Measurements from ENCODE around the gene MGAT5B. TPM values are rescaled to one million over a fixed set of nuclear protein-coding genes. Genes with fewer than 3 reads are reported as not detected.

MGAT5B gene
- total and polyA plus RNA-seq, 4 donors = 0.02 to 0.25 TPM; not detected in 2

DNA sequence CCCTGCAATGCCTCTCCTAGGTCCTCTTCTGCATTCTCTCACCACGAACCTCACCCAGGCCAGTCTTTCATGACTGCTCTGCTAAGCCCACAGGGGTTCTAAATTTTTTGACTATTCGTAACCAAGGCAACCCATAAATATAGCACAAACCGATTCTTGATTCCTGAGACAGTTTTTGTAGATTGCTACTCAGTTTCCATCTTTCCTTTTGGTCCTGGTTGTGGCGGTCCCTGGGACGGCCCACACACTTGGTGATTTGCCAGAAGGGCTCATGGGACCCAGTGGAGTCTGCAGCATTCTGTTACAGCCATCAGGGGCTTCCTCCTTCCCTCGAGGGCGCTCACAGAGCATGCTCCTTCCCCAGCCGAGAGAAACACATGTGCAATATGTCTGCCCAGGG, 23.4 kb upstream of the MGAT5B start:
- DNase-seq (ENCODE audit: low spot score) = no peak
- Histone ChIP-seq H3K9ac (ENCODE audit: low read depth in 1 of 2, low read length in 2 of 2) (no peak overlapping the region), H3K27ac (ENCODE audit: low read depth in 1 of 2, low read length in 2 of 2) (no peak overlapping the region), H3K4me1 (ENCODE audit: control insufficient read depth in 4 of 4, insufficient read depth in 4 of 4, low read length in 3 of 4) (peaks cover under 1 to 4% (median 2%) of the 10 kb centered on the region in 4 donors), H3K9me3 (ENCODE audit: control insufficient read depth in 4 of 4, low read length in 3 of 4) (no peaks in the 10 kb centered on the region), H3K36me3 (ENCODE audit: control insufficient read depth in 4 of 4, insufficient read depth in 3 of 4, low read depth in 1 of 4, low read length in 3 of 4) (no peaks in the 10 kb centered on the region), H3K27me3 (ENCODE audit: control insufficient read depth in 4 of 4, insufficient read depth in 4 of 4, low read length in 3 of 4) (peaks cover 0 to 18% (median 6%) of the 10 kb centered on the region in 4 donors), H3K4me3 (ENCODE audit: low read depth in 1 of 3, low read length in 3 of 3) (no peak overlapping the region)
- TF ChIP-seq, protein P1, sequence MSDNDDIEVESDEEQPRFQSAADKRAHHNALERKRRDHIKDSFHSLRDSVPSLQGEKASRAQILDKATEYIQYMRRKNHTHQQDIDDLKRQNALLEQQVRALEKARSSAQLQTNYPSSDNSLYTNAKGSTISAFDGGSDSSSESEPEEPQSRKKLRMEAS (IDR thresholded peaks at IDR 0.05) = no peak
- WGBS = 62% methylated on average over 8 of the region's 8 CpGs

DNA sequence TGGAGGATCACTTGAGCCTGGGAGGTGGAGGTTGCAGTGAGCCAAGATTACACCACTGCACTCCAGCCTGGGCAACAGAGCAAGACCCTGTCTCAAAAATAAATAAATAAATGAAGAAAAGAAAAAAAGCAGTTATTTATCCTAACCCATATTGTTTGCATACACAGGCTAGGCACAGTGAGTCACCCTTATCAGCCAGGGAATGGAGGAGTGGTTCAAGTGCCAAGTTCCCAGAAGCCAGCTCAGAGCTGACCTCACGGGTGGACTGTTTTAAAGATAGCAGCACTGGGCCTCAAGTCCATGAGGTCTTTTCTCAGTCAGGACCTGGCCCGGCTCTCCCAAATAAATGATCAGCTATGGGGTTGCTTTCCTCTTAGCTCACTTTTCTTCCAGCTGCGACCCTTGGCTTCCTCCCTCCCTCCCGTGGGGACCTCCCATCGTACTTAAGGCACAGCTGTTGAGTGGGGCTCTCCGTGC, 22.6 kb upstream of the MGAT5B start:
- no peak overlapping the region for H3K9ac ChIP-seq (ENCODE audit: low read depth in 1 of 2, low read length in 2 of 2)
- peaks cover 0 to 1% (median 0%) of the 10 kb centered on the region in 4 donors for H3K4me1 ChIP-seq (ENCODE audit: control insufficient read depth in 4 of 4, insufficient read depth in 4 of 4, low read length in 3 of 4)
- no peaks in the 10 kb centered on the region for H3K36me3 ChIP-seq (ENCODE audit: control insufficient read depth in 4 of 4, insufficient read depth in 3 of 4, low read depth in 1 of 4, low read length in 3 of 4)
- H3K27me3 ChIP-seq (ENCODE audit: control insufficient read depth in 4 of 4, insufficient read depth in 4 of 4, low read length in 3 of 4) = peaks cover 0 to 13% (median 6%) of the 10 kb centered on the region in 4 donors
- no peak for TF ChIP-seq EGR1 (IDR thresholded peaks at IDR 0.05; ENCODE audit: low read depth in 2 of 2)
- TF ChIP-seq, protein P2, sequence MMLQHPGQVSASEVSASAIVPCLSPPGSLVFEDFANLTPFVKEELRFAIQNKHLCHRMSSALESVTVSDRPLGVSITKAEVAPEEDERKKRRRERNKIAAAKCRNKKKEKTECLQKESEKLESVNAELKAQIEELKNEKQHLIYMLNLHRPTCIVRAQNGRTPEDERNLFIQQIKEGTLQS (IDR thresholded peaks at IDR 0.05) = no peak
- TF ChIP-seq RAD21 (IDR thresholded peaks at IDR 0.05) = no peak
- TF ChIP-seq, protein P3, sequence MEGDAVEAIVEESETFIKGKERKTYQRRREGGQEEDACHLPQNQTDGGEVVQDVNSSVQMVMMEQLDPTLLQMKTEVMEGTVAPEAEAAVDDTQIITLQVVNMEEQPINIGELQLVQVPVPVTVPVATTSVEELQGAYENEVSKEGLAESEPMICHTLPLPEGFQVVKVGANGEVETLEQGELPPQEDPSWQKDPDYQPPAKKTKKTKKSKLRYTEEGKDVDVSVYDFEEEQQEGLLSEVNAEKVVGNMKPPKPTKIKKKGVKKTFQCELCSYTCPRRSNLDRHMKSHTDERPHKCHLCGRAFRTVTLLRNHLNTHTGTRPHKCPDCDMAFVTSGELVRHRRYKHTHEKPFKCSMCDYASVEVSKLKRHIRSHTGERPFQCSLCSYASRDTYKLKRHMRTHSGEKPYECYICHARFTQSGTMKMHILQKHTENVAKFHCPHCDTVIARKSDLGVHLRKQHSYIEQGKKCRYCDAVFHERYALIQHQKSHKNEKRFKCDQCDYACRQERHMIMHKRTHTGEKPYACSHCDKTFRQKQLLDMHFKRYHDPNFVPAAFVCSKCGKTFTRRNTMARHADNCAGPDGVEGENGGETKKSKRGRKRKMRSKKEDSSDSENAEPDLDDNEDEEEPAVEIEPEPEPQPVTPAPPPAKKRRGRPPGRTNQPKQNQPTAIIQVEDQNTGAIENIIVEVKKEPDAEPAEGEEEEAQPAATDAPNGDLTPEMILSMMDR (IDR thresholded peaks at IDR 0.05; ENCODE audit: low read depth, low read length, missing input control) = no peak
- no peak for TF ChIP-seq TAF1 (conservative IDR thresholded peaks at IDR 0.05)
- no peak for TF ChIP-seq SP1 (IDR thresholded peaks at IDR 0.05)
- TF ChIP-seq JUND (IDR thresholded peaks at IDR 0.05) = no peak
- no peak for TF ChIP-seq NR2F2 (IDR thresholded peaks at IDR 0.05)
- TF ChIP-seq FOXA1 (IDR thresholded peaks at IDR 0.05) = no peak
- no peak for TF ChIP-seq GABPA (IDR thresholded peaks at IDR 0.05 in 1 of 2, conservative IDR thresholded peaks at IDR 0.05 in 1 of 2)
- TF ChIP-seq, protein P4, sequence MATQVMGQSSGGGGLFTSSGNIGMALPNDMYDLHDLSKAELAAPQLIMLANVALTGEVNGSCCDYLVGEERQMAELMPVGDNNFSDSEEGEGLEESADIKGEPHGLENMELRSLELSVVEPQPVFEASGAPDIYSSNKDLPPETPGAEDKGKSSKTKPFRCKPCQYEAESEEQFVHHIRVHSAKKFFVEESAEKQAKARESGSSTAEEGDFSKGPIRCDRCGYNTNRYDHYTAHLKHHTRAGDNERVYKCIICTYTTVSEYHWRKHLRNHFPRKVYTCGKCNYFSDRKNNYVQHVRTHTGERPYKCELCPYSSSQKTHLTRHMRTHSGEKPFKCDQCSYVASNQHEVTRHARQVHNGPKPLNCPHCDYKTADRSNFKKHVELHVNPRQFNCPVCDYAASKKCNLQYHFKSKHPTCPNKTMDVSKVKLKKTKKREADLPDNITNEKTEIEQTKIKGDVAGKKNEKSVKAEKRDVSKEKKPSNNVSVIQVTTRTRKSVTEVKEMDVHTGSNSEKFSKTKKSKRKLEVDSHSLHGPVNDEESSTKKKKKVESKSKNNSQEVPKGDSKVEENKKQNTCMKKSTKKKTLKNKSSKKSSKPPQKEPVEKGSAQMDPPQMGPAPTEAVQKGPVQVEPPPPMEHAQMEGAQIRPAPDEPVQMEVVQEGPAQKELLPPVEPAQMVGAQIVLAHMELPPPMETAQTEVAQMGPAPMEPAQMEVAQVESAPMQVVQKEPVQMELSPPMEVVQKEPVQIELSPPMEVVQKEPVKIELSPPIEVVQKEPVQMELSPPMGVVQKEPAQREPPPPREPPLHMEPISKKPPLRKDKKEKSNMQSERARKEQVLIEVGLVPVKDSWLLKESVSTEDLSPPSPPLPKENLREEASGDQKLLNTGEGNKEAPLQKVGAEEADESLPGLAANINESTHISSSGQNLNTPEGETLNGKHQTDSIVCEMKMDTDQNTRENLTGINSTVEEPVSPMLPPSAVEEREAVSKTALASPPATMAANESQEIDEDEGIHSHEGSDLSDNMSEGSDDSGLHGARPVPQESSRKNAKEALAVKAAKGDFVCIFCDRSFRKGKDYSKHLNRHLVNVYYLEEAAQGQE (IDR thresholded peaks at IDR 0.05) = no peak
- TF ChIP-seq FOXA2 (IDR thresholded peaks at IDR 0.05) = no peak
- no peak for TF ChIP-seq YY1 (IDR thresholded peaks at IDR 0.05)
- TF ChIP-seq, protein P5, sequence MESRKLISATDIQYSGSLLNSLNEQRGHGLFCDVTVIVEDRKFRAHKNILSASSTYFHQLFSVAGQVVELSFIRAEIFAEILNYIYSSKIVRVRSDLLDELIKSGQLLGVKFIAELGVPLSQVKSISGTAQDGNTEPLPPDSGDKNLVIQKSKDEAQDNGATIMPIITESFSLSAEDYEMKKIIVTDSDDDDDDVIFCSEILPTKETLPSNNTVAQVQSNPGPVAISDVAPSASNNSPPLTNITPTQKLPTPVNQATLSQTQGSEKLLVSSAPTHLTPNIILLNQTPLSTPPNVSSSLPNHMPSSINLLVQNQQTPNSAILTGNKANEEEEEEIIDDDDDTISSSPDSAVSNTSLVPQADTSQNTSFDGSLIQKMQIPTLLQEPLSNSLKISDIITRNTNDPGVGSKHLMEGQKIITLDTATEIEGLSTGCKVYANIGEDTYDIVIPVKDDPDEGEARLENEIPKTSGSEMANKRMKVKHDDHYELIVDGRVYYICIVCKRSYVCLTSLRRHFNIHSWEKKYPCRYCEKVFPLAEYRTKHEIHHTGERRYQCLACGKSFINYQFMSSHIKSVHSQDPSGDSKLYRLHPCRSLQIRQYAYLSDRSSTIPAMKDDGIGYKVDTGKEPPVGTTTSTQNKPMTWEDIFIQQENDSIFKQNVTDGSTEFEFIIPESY (IDR thresholded peaks at IDR 0.05) = no peak
- TF ChIP-seq RXRA (IDR thresholded peaks at IDR 0.05) = no peak
- no peak for TF ChIP-seq HNF4A (conservative IDR thresholded peaks at IDR 0.05)
- TF ChIP-seq, protein P1 (IDR thresholded peaks at IDR 0.05) = no peak
- no peak for TF ChIP-seq HNF4G (IDR thresholded peaks at IDR 0.05)
- 83% methylated on average over 6 of the region's 6 CpGs for WGBS
- no peak for DNase-seq (ENCODE audit: low spot score)
- no peak overlapping the region for H3K4me3 ChIP-seq (ENCODE audit: low read depth in 1 of 3, low read length in 3 of 3)
- H3K27ac ChIP-seq (ENCODE audit: low read depth in 1 of 2, low read length in 2 of 2) = no peak overlapping the region
- H3K9me3 ChIP-seq (ENCODE audit: control insufficient read depth in 4 of 4, low read length in 3 of 4) = no peaks in the 10 kb centered on the region
